Hepatocyte (in vitro differentiated cells): ENCODE measurements around the gene PAFAH2.

Experiments
- EZH2 ChIP-seq: fragments of 200-600 bp; sonication (generic); IDR thresholded peaks from 2 replicates; pipeline ENCODE4 v1.6.1; 2016; ENCODE audit warnings: antibody characterized with exemption, mild to moderate bottlenecking, borderline replicate concordance
- EZH2phosphoT487 ChIP-seq: fragments of 200-600 bp; sonication (generic); IDR thresholded peaks from one replicate; pipeline ENCODE4 v1.6.1; 2018; ENCODE audit warnings: antibody characterized with exemption, mild to moderate bottlenecking, low read depth, moderate library complexity; ENCODE audit not compliant: unreplicated experiment, severe bottlenecking
- TF ChIP-seq, protein P1 (sequence below): fragments of 200-600 bp; sonication (generic); IDR thresholded peaks from 2 replicates; pipeline ENCODE4 v1.5.1; 2016; ENCODE audit warnings: antibody characterized with exemption, mild to moderate bottlenecking; ENCODE audit not compliant: poor library complexity

GRCh38 chr1:26010825-26011224 lies 13.0 kb upstream of the PAFAH2 start:
- TF ChIP-seq, protein P1, sequence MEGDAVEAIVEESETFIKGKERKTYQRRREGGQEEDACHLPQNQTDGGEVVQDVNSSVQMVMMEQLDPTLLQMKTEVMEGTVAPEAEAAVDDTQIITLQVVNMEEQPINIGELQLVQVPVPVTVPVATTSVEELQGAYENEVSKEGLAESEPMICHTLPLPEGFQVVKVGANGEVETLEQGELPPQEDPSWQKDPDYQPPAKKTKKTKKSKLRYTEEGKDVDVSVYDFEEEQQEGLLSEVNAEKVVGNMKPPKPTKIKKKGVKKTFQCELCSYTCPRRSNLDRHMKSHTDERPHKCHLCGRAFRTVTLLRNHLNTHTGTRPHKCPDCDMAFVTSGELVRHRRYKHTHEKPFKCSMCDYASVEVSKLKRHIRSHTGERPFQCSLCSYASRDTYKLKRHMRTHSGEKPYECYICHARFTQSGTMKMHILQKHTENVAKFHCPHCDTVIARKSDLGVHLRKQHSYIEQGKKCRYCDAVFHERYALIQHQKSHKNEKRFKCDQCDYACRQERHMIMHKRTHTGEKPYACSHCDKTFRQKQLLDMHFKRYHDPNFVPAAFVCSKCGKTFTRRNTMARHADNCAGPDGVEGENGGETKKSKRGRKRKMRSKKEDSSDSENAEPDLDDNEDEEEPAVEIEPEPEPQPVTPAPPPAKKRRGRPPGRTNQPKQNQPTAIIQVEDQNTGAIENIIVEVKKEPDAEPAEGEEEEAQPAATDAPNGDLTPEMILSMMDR = no peak
- TF ChIP-seq EZH2 (no peak), EZH2phosphoT487 (no peak)
